Stimulated activated CD8-positive, alpha-beta memory T cell treated with anti-CD3 and anti-CD28 coated beads, Interleukin-12 subunit alpha, Interleukin-12 subunit beta, amount 100 ng/mL, for 24 hours (primary cell): ENCODE measurements around the gene TTLL12.

ENCODE experiments used
- DNase-seq: peaks from one replicate; pipeline ENCODE4 v3.0.0-alpha.2; 2020; ENCODE audit errors: extremely low read depth

The TTLL12 gene

GRCh38 chr22:43186272-43187170 lies at the start of gene TTLL12:
Gene TTLL12 (minus strand): TSS chr22:43187134. CDS start chr22:43187069, 65 bp downstream.
- peak; percentile 30 for DNase-seq

GRCh38 chr22:43235445-43236409 lies 48.8 kb upstream of the TTLL12 start:
- DNase-seq: no peak

DNA sequence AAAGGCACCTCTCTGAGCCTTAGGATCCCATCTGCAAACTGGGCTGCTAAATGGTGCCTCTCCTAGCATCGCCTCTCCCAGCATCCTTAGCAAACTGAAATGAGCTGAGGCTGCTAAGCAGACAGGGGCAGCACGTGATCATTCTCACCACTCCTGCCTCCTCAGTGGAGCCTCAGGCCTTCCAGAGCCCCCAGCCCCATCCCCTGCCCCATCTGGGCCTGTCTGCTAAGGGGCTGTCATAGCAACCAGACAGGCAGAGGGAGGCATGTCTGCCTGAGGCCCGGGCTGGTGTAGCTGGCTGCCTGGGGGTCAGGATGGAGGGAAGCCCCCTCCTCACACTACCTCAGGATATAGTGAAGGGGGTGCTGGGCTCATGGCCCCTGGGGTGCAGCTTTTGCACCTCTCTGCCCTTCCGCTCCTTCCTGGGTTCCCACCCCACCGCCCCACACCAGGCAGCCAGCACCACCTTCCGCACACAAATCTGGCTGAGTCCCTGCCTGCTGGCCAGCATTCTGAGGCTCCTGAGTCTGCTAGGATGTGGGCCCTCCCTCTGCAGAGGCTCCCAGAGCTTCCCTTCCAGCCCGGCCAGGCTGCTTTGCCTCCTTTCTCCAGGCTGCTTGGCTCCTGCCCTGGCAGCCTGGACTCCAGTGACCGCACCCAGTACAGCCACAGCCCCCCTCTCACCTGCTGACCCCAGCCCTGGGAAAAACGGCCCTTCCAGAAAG lies 47.5 kb upstream of the TTLL12 start:
- DNase-seq: no peak

DNA sequence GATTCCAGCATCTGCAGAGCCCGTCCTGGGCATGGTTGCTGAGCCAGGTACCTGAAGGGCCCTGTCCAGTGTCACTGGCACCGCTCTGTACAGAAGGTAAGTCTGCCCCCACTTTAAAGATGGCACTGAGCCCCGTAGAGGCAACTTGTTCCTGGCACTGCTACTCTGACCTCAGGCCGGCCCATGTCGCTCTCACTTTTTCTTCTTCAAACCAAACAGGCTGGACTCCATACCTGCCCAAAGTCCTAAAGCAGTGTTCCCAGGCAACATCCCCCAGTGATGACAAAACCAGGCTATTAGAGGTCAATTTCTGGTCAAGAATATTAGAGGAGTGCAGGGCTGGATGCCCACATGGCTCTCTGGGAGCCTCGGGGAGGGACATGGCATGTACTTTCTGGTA lies 46.6 kb upstream of the TTLL12 start:
- DNase-seq: no peak

DNA sequence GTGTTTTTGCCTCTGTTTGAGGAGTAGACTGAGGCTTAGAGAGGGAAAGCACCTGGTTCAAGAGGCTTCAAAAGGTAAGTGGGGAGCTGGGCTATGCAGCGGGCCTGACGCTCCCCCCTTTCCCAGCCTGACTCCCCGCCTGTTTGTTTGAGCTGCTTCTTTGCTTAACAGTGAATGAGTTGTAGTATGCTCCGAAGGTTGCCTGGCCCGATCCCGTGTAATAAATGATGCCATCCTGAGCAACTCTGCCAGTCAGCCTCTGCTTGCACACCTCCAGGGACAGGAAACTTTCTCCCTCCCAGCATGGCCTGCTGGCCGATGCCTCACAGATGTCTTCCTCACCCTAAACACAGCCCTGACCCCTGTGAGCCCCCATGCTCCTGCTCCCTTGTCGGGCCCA lies 45.5 kb upstream of the TTLL12 start:
- no peak for DNase-seq

- no peak for DNase-seq
Measured at GRCh38 chr22:43231724-43232034, 44.7 kb upstream of the TTLL12 start.

DNA sequence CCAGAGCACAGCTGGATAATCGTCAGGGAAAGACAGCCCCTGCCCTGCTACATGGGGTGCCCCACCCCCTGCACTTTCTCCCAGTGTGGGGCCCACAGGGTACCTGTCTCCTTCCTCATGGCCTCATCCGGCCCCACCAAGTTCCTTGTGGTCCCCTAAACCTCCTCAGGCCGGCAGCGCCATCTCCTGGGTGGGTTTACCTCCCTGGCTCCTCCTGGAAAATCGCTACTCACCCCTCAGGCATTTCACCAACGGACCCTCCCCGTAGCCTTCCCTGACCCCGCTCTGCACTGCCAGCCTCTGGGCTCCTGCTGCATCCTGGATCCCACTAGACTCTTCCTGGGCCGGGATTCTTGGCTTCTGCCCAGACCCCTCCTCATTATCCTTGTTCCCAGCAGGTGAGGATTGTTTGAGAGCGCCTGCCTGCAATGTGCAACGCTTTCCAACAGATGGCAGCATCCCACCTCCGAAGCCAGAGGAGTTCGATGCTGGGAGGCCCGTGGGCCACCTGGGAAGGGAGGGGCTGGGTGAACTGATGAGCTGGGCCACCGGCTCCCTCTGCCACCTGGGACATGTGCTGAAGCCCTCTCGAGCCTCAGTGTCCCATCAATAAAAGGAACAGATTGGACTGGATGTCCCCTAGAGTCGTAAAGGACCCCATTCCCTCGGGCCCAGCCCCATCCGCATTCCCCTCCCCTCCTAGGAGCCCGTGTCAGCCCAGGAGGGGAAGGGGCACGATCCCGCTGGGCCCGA lies 44.2 kb upstream of the TTLL12 start:
- DNase-seq: peak; percentile 25

GRCh38 chr22:43230571-43230970 lies 43.6 kb upstream of the TTLL12 start:
- DNase-seq: no peak

DNA sequence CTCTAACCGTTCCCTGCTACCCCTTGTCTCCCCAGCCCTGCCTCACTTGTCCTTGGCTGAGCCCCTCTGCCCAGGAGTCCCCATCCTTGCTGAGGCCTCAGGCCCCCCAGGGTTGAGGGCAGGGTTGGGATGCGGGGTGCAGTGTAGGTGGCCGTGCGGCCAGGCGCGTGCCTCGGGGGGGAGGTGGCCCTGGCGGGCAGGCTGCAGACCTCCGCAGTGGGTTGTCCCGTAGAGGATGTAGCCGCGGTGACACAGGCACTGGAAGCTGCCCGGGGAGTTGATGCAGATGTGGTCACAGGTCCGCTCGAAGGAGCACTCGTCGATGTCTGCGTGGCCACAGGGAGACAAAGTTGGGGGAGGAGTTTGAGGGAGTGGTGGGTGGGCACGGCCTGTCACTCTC lies 41.9 kb upstream of the TTLL12 start:
- no peak for DNase-seq

GRCh38 chr22:43228330-43228729 lies 41.4 kb upstream of the TTLL12 start:
- no peak for DNase-seq

DNA sequence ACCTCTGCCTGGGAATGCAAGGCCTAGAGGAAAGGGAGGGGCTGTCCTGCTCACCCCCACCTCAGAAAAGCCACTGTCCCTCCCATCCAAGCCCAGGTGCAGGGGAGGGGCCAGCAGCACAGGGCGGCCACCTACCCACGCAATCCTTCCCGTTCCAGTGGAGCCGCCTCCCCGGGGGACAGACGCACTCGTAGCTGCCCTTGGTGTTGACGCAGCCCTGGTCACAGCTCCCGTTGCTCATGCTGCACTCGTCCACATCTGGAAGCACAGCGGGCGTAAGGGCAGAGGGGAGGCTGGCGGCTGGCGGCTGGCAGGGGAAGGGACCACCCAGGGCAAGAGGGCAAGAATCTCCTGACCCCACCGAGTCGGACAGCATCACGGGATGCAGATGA lies 40.3 kb upstream of the TTLL12 start:
- no peak for DNase-seq

DNA sequence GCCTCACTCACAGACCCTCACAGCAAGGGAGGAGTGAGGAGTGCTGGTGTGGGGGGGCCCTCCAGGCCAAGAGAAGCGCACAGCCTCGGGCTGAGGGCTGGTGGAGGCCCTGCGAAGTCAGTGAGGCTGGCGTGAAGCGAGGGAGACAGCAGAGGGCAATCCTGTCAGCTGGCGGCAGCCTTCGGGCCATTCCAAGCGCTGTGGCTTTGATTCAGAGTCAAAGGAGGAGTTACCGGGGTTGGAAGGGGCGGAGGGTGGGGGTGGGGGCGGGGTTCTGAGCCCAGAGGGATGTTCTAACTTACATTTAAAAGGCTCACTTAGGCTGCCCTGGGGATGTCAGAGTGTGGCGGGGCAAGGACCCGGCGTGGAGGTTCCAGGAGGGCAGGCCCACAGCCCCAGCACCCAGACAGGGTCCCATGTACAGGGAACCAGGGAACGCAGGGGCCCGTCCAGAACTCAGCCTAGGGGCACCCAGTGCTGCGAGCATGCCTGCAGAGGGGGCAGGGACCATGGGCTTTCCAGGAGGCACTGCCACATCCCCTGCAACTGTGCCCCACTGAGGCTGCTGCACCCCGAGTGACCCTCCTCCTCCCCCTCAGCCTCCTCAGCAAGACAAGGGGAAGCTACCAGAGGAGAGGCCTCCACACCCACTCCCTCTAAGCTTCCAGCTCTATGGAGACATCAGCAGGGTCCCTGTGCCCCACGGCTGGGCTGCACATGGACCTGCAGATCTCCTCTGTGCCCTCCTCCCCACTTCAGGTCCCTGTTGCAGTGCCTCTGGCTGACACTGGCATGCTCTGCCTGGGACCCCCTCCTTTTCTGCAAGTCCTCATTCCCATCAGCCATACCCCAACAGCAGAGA lies 39.7 kb upstream of the TTLL12 start:
- DNase-seq: no peak

DNA sequence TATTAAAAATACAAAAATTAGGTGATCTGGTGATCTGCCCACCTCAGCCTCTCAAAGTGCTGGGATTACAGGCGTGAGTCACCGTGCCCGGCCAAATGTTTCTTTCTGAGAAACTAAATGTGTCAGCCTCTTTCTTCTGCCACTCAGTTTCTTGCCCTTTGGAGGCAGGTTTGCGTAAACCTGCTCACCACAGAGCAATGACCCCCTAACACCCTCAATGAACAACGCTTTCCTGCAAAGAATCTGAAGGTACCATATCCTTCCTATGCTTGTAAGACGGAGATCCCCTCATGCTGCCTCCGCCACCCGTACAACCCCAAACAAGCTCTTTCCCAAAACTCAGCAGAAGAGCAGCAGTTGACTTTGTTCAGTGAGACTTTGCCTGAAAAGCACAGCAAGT lies 38.7 kb upstream of the TTLL12 start:
- no peak for DNase-seq

DNA sequence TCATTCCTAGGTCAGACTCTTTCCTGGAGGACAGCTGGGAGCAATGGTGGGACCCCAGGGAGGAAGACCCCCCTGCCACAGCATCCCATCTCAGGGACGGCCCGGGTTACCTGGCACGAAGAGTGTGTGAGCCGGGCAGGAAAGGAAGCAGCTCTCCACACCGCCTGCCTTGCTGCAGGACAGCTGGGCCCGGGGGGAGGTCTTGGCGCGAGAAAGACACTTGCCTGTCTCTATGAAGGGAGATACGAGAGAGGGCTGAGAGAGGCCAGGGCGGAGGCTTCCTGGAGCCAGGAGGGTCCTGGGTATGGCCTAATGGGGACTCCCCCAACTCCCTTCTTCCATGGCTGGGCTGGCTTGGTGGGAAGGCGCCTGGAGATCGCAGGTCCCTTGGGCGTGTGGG lies 36.1 kb upstream of the TTLL12 start:
- DNase-seq: no peak

- DNase-seq: no peak
Measured at GRCh38 chr22:43222262-43222661, 35.3 kb upstream of the TTLL12 start.

- no peak for DNase-seq
Measured at GRCh38 chr22:43220625-43221380, 33.9 kb upstream of the TTLL12 start.

DNA sequence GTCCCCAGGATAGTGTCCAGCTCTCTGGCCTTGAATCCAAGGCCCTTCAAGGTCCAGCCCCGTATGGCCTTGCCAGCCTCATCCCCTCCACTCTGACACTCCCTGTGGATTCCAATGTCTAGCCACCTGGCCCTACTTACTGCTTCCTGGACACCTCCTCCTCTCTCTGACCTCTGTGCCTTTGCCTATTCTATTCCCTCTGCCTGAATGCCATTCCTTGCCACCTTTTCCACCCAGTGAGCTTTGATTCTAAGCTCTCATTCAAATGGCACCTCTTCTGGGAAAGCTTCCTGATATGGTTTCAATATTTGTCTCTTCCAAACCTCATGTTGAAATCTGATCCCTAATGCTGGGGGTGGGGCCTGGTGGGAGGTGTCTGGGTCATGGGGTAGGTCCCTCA lies 31.9 kb upstream of the TTLL12 start:
- DNase-seq: no peak

DNA sequence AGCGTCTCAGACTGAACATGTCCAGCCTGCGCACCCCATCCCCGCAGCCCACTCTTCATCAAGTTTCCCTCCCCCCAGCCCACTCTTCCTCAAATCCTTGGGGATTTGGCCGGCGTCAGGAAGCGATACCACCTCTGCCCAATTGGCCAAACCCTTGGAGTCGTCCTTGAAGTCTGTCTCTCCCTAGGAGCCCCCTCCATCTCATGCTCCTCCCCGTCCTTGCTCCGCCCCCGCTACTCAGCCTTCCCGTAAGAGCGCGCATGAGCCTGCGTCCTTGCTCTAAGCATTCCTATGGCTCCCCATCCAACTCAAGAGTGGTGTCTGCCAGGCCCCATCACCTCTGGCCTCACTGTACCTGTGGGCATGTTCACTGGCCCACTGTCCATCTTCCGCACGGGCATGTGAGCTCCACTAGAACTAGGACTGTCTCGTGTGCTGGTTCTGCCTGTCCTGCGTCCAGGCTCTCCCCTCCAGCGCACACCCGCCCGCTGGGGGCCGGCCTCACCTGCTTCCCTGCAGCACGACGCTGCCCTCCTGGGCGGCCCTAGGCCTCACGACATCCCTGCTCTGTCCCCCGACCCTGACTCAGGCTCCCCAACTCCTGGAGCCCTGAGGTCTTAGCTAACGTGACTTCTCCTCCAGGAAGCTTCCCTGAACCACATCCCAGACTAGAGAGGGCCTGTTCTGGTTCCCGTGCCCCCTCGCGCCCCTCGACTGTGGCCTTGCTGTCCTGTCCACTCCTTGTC lies 30.5 kb upstream of the TTLL12 start:
- no peak for DNase-seq

- no peak for DNase-seq
Measured at GRCh38 chr22:43216738-43217137, 29.8 kb upstream of the TTLL12 start.
